GM18858 (cell line): Measurements from ENCODE around the gene DGKI.
"Not testable (repeated sequence)": the region's sequence is repeated elsewhere in the genome, so short reads cannot be mapped to it uniquely, and the experiment has no call there.

Experiments
- ATAC-seq: cut with Tn5 transposase; IDR thresholded peaks from one replicate; pipeline ENCODE4 v1.9.1; 2021; ENCODE audit not compliant: unreplicated experiment

The DGKI gene

GRCh38 chr7:137747359-137748031, 99.3 kb downstream of the DGKI start:
- ATAC-seq = no peak

- no peak for ATAC-seq
These were observed 103.8 kb downstream of the DGKI start for GRCh38 chr7:137743021-137743420.

GRCh38 chr7:137742051-137742450, 104.7 kb downstream of the DGKI start:
- no peak for ATAC-seq

- no peak for ATAC-seq
These were observed 105.3 kb downstream of the DGKI start for GRCh38 chr7:137741443-137741842.

- ATAC-seq = no peak
These were observed 112.6 kb downstream of the DGKI start for GRCh38 chr7:137734221-137734620.

GRCh38 chr7:137732168-137732567, 114.6 kb downstream of the DGKI start:
- no peak for ATAC-seq

GRCh38 chr7:137731436-137731835, 115.3 kb downstream of the DGKI start:
- no peak for ATAC-seq

GRCh38 chr7:137728426-137728825, 118.3 kb downstream of the DGKI start:
- no peak for ATAC-seq

GRCh38 chr7:137727413-137727812, 119.4 kb downstream of the DGKI start:
- no peak for ATAC-seq

- no peak for ATAC-seq
These were observed 128.4 kb downstream of the DGKI start for GRCh38 chr7:137718355-137718754.

- ATAC-seq = no peak
These were observed 128.9 kb downstream of the DGKI start for GRCh38 chr7:137717811-137718271.

- no peak for ATAC-seq
These were observed 129.7 kb downstream of the DGKI start for GRCh38 chr7:137717045-137717444.

GRCh38 chr7:137716061-137716460, 130.7 kb downstream of the DGKI start:
- no peak for ATAC-seq

- no peak for ATAC-seq
These were observed 131.2 kb downstream of the DGKI start for GRCh38 chr7:137715533-137715932.

- ATAC-seq = no peak
These were observed 131.7 kb downstream of the DGKI start for GRCh38 chr7:137715121-137715520.

- not testable (repeated sequence) for ATAC-seq
These were observed 140.4 kb downstream of the DGKI start for GRCh38 chr7:137706330-137706729.

- no peak for ATAC-seq
These were observed 142.1 kb downstream of the DGKI start for GRCh38 chr7:137704723-137705122.

GRCh38 chr7:137703291-137704010, 143.3 kb downstream of the DGKI start:
- no peak for ATAC-seq

- no peak for ATAC-seq
These were observed 149.8 kb downstream of the DGKI start for GRCh38 chr7:137696988-137697387.

- no peak for ATAC-seq
These were observed 150.4 kb downstream of the DGKI start for GRCh38 chr7:137696376-137696775.

GRCh38 chr7:137695942-137696341, 150.8 kb downstream of the DGKI start:
- no peak for ATAC-seq

- ATAC-seq = no peak
These were observed 151.3 kb downstream of the DGKI start for GRCh38 chr7:137695494-137695893.

GRCh38 chr7:137694405-137694804, 152.4 kb downstream of the DGKI start:
- ATAC-seq = no peak
